Gastrocnemius medialis (tissue), 4 donors: ENCODE measurements around the gene FBXW2. TPM values are rescaled to one million over a fixed set of nuclear protein-coding genes. Genes with fewer than 3 reads are reported as not detected.

Experiments
- ATAC-seq, 2 donors: fragments of 150-250 bp; one replicate each; pipeline ENCODE4 v1.9.1; 2016
- DNase-seq, 2 donors: peaks; one replicate each; pipeline ENCODE4 v3.0.0-alpha.2; 2019
- H3K27ac ChIP-seq, 4 donors: fragments of 200-600 bp; sonication (generic); 1 replicate in 1 of 4; 2 replicates in 3 of 4; pipeline ENCODE4 v1.5.1; 2016 to 2018; ENCODE audit warnings: mild to moderate bottlenecking in 2 of 4, moderate library complexity in 1 of 4
- H3K27me3 ChIP-seq, 3 donors: fragments of 200-600 bp; sonication (generic) in 2 of 3; 1 replicate in 1 of 3; 2 replicates in 2 of 3; pipeline versions ENCODE4 v1.5.1 to v1.6.0; 2016 to 2019; ENCODE audit warnings: mild to moderate bottlenecking in 1 of 3, moderate library complexity in 1 of 3
- H3K36me3 ChIP-seq, 2 donors: fragments of 200-600 bp; sonication (generic) in 1 of 2; one replicate each; pipeline ENCODE4 v1.5.1; 2017 to 2018
- H3K4me1 ChIP-seq, 2 donors: fragments of 200-600 bp; sonication (generic) in 1 of 2; one replicate each; pipeline ENCODE4 v1.5.1; 2016 to 2017; ENCODE audit warnings: mild to moderate bottlenecking in 2 of 2
- H3K4me3 ChIP-seq, 4 donors: fragments of 200-600 bp; sonication (generic) in 3 of 4; 1 replicate in 1 of 4; 2 replicates in 3 of 4; pipeline ENCODE4 v1.5.1; 2016 to 2019; ENCODE audit warnings: mild to moderate bottlenecking in 2 of 4
- H3K9me3 ChIP-seq, 3 donors: fragments of 200-600 bp; sonication (generic) in 2 of 3; 1 replicate in 1 of 3; 2 replicates in 2 of 3; pipeline ENCODE4 v1.5.1; 2016 to 2019
- CTCF ChIP-seq, 5 experiments: fragments of 450-650 bp in 3 of 5; fragments of 200-600 bp in 2 of 5; sonication (generic) in 2 of 5; IDR thresholded peaks in 4 of 5; conservative IDR thresholded peaks in 1 of 5; 1 replicate in 4 of 5; 2 replicates in 1 of 5; pipeline ENCODE4 v1.5.1; 2016 to 2019; ENCODE audit warnings: antibody characterized with exemption in 5 of 5, mild to moderate bottlenecking in 3 of 5, moderate library complexity in 3 of 5
- POLR2A ChIP-seq, 2 donors: fragments of 450-650 bp; IDR thresholded peaks; one replicate each; pipeline ENCODE4 v1.6.1; 2017; ENCODE audit warnings: antibody characterized with exemption in 2 of 2, mild to moderate bottlenecking in 2 of 2, moderate library complexity in 2 of 2
- in situ Hi-C, 4 donors: fragments of 200-750 bp; cut with MboI; loops; one replicate each; pipeline versions ENCODE4 v1.15.0 to v1.8.0; 2017; ENCODE audit warnings: low sequenced_read_pairs in 4 of 4
- intact Hi-C: fragments of 100-400 bp; cut with DNase I; formaldehyde crosslinking; loops from one replicate; pipeline ENCODE4 v1.15.1; 2023; ENCODE audit warnings: low total_unique reads
- total RNA-seq, 4 donors: library from RNA; depleted of rRNA; stranded (reverse); fragments of >200 nt; gene quantifications; one replicate each; pipeline versions ENCODE4 v1.1.0 to v1.2.3, GENCODE V29; 2016

Gene FBXW2
- total RNA-seq, 4 donors from 2014 or later = 17.0 to 20.0 (median 19.0) TPM

DNA sequence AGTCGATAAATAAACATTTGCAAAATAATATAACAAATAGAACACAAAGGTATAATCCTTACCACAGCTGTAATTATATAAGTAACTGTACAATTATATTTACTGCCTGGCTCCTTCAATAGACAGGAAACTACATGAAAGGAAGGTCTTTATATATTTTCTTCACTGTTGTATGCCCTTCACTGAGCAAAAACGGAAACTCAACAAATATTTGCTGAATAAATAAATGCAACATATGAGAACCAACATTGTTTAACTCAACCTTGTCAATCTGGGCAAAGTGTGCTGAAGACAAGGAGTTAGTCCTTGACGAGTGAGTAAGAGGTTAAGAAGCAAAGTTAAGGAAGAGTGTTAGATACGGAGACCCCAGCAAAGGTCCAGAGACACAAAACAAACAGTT lies 26.9 kb upstream of the FBXW2 start:
- no peak for DNase-seq
- H3K4me3 ChIP-seq = no peak overlapping the region
- in situ Hi-C loops = no loop called here
- H3K27ac ChIP-seq = no peak overlapping the region
- H3K27me3 ChIP-seq = no peaks in the 10 kb centered on the region
- no peaks in the 10 kb centered on the region for H3K4me1 ChIP-seq
- no peak for TF ChIP-seq CTCF (IDR thresholded peaks at IDR 0.05 in 4 of 5, conservative IDR thresholded peaks at IDR 0.05 in 1 of 5)
- no peak for TF ChIP-seq POLR2A (IDR thresholded peaks at IDR 0.05)
- peaks cover 4 to 58% of the 10 kb centered on the region in 2 donors for H3K36me3 ChIP-seq
- intact Hi-C loops = no loop called here
- no peak for ATAC-seq
- no peaks in the 10 kb centered on the region for H3K9me3 ChIP-seq

GRCh38 chr9:120818595-120818994 lies 25.4 kb upstream of the FBXW2 start:
- H3K4me3 ChIP-seq = no peak overlapping the region
- no peak overlapping the region for H3K27ac ChIP-seq
- H3K27me3 ChIP-seq = no peaks in the 10 kb centered on the region
- peaks cover 4 to 50% of the 10 kb centered on the region in 2 donors for H3K36me3 ChIP-seq
- DNase-seq = no peak
- intact Hi-C loops (no loop called here), in situ Hi-C loops (no loop called here)
- H3K4me1 ChIP-seq = no peaks in the 10 kb centered on the region
- ATAC-seq = no peak
- no peaks in the 10 kb centered on the region for H3K9me3 ChIP-seq
- TF ChIP-seq POLR2A (IDR thresholded peaks at IDR 0.05) (no peak), CTCF (IDR thresholded peaks at IDR 0.05 in 4 of 5, conservative IDR thresholded peaks at IDR 0.05 in 1 of 5) (no peak)

- Histone ChIP-seq H3K4me3 (no peak overlapping the region), H3K27ac (no peak overlapping the region), H3K9me3 (no peaks in the 10 kb centered on the region), H3K36me3 (peaks cover 0 to 23% of the 10 kb centered on the region in 2 donors), H3K4me1 (no peaks in the 10 kb centered on the region), H3K27me3 (no peaks in the 10 kb centered on the region)
- DNase-seq (no peak), ATAC-seq (no peak)
- in situ Hi-C loops = no loop called here
- intact Hi-C loops = no loop called here
- TF ChIP-seq POLR2A (IDR thresholded peaks at IDR 0.05) (no peak), CTCF (IDR thresholded peaks at IDR 0.05 in 4 of 5, conservative IDR thresholded peaks at IDR 0.05 in 1 of 5) (no peak)
Observed at GRCh38 chr9:120815075-120815474, 21.9 kb upstream of the FBXW2 start.

- intact Hi-C loops = no loop called here
- TF ChIP-seq CTCF (IDR thresholded peaks at IDR 0.05 in 4 of 5, conservative IDR thresholded peaks at IDR 0.05 in 1 of 5) (no peak), POLR2A (IDR thresholded peaks at IDR 0.05) (no peak)
- DNase-seq = no peak
- no peaks in the 10 kb centered on the region for H3K27me3 ChIP-seq
- H3K36me3 ChIP-seq = no peaks in the 10 kb centered on the region
- H3K9me3 ChIP-seq = peaks cover 0 to 8% (median 0%) of the 10 kb centered on the region in 3 donors
- no peak overlapping the region for H3K4me3 ChIP-seq
- no peaks in the 10 kb centered on the region for H3K4me1 ChIP-seq
- ATAC-seq = no peak
- no peak overlapping the region for H3K27ac ChIP-seq
- in situ Hi-C loops = no loop called here
Observed at GRCh38 chr9:120808931-120809330, 15.7 kb upstream of the FBXW2 start.
